Activated T-cell treated with anti-CD3 and anti-CD28 coated beads, Interleukin-2, amount 50 U/mL, for 48 hours (primary cell): Measurements from ENCODE around the gene ANKRD13D.

ENCODE experiments used
- DNase-seq, 2 experiments: peaks; one replicate each; pipeline ENCODE4 v3.0.0-alpha.2; 2020

ANKRD13D gene

GRCh38 chr11:67289226-67289650 is at the start of gene ANKRD13D:
ANKRD13D (plus strand) TSS chr11:67289303; CDS start chr11:67289461, 158 bp downstream.
- no peak for DNase-seq

- DNase-seq = peak; percentile 93 to 96
Observed at GRCh38 chr11:67239783-67240575, 49.1 kb upstream of the ANKRD13D start.

- peak; percentile 86 to 88 for DNase-seq
Observed at GRCh38 chr11:67240576-67241389, 48.3 kb upstream of the ANKRD13D start.

- no peak for DNase-seq
Observed at GRCh38 chr11:67242548-67242947, 46.6 kb upstream of the ANKRD13D start.

GRCh38 chr11:67243051-67243450 is 46.1 kb upstream of the ANKRD13D start:
- DNase-seq = no peak

GRCh38 chr11:67245046-67245445 is 44.1 kb upstream of the ANKRD13D start:
- no peak for DNase-seq

GRCh38 chr11:67247946-67248550 is 41.1 kb upstream of the ANKRD13D start:
- no peak for DNase-seq

GRCh38 chr11:67248653-67249052 is 40.5 kb upstream of the ANKRD13D start:
- DNase-seq = peak in 1 of 2 experiments; percentile 21

GRCh38 chr11:67250059-67251043 is 38.8 kb upstream of the ANKRD13D start:
- no peak for DNase-seq

- DNase-seq = no peak
Observed at GRCh38 chr11:67251841-67252240, 37.3 kb upstream of the ANKRD13D start.

- peak in 1 of 2 experiments; percentile 47 for DNase-seq
Observed at GRCh38 chr11:67252831-67253239, 36.3 kb upstream of the ANKRD13D start.

- DNase-seq = no peak
Observed at GRCh38 chr11:67253872-67254624, 35.1 kb upstream of the ANKRD13D start.

GRCh38 chr11:67254798-67255197 is 34.3 kb upstream of the ANKRD13D start:
- DNase-seq = peak in 1 of 2 experiments; percentile 16

GRCh38 chr11:67255353-67255752 is 33.8 kb upstream of the ANKRD13D start:
- DNase-seq = no peak

GRCh38 chr11:67255864-67256263 is 33.2 kb upstream of the ANKRD13D start:
- DNase-seq = peak in 1 of 2 experiments; percentile 17

GRCh38 chr11:67256477-67257135 is 32.5 kb upstream of the ANKRD13D start:
- DNase-seq = no peak

- no peak for DNase-seq
Observed at GRCh38 chr11:67260406-67260805, 28.7 kb upstream of the ANKRD13D start.

GRCh38 chr11:67260885-67261639 is 28.0 kb upstream of the ANKRD13D start:
- peak; percentile 74 to 79 for DNase-seq

- no peak for DNase-seq
Observed at GRCh38 chr11:67261640-67261945, 27.5 kb upstream of the ANKRD13D start.
